ENCODE measurements around the gene LIMD2. TPM values are rescaled to one million over a fixed set of nuclear protein-coding genes. Genes with fewer than 3 reads are reported as not detected.

Gene LIMD2
- total RNA-seq, 6 experiments from 2014 or later: 2.8 to 9.4 (median 5.2) TPM

DNA sequence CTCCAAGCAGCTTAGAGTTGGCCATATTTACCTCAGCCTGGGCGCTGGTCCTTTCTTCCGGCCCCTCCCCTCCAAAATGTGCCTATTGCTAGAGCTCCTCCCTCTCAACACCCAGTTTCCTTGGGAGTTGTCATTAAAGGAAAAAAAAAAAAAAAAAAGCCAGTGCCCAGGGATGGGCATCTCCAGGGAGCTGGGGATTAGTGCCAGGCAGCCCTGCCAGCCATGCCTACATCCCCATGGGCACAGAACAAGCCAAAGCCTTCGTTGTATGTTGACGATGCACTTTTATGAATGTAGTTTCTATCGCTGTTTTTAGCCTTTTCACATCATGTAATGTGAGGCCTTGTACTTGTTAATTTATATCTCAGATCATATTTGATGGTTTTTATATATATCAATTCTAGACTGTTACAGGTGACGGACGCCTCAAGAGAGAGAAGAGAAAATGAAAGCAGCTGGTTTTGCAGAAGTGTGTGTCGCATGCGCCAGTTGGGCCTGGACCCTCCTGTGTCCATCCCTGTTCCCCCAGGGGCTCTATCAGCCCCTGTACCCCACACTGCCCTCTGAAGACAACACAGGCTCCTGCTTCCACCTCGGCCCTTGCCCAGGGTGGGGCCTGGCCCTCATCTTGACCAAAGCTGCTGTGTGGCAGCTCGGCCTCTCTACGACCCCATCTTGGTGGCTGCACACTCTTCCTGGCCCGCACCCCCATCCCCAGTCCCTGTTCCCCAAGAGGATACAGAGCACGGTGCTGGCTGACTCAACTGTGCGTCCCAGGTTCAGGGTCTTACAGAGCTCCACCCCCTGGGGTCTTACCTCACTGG, 4.8 kb downstream of the LIMD2 start:
- no peaks in the 10 kb centered on the region for H3K9me3 ChIP-seq
- 67% methylated on average over 14 of the region's 15 CpGs for WGBS (ENCODE audit: insufficient coverage, low coverage, low lambda C conversion rate, missing lambda C conversion rate)
- DNase-seq: no peak
- H3K4me3 ChIP-seq: no peak overlapping the region
- H3K4me1 ChIP-seq: peaks cover 0 to 18% (median 8%) of the 10 kb centered on the region in 4 donors
- ATAC-seq: no peak
- H3K27ac ChIP-seq: no peak overlapping the region
- H3K27me3 ChIP-seq: no peaks in the 10 kb centered on the region
- intact Hi-C loops (cut with DNase I): loop anchor here in 1 of 2 donors (10.0 kb wide), 1 partner anchor 60 kb away; no protein-coding TSS in a partner anchor
- TF ChIP-seq CTCF (IDR thresholded peaks at IDR 0.05): no peak
- no peak for TF ChIP-seq POLR2A (IDR thresholded peaks at IDR 0.05)
- H3K36me3 ChIP-seq: peaks cover 0 to 35% (median 17%) of the 10 kb centered on the region in 4 donors

GRCh38 chr17:63694229-63694949, 5.5 kb downstream of the LIMD2 start:
- WGBS (ENCODE audit: insufficient coverage, low coverage, low lambda C conversion rate, missing lambda C conversion rate): 80% methylated on average over 3 of the region's 12 CpGs
- Histone ChIP-seq H3K36me3 (peaks cover 0 to 43% (median 23%) of the 10 kb centered on the region in 4 donors), H3K27ac (no peak overlapping the region), H3K4me3 (no peak overlapping the region), H3K4me1 (peaks cover 0 to 18% (median 7%) of the 10 kb centered on the region in 4 donors), H3K27me3 (no peaks in the 10 kb centered on the region), H3K9me3 (no peaks in the 10 kb centered on the region)
- intact Hi-C loops (cut with DNase I): loop anchor here in 1 of 2 donors (10.0 kb wide), 1 partner anchor 60 kb away; no protein-coding TSS in a partner anchor
- no peak for ATAC-seq
- no peak for TF ChIP-seq CTCF (IDR thresholded peaks at IDR 0.05)
- no peak for TF ChIP-seq POLR2A (IDR thresholded peaks at IDR 0.05)
- DNase-seq: no peak

- Histone ChIP-seq H3K9me3 (no peaks in the 10 kb centered on the region), H3K4me3 (no peak overlapping the region), H3K36me3 (peaks cover 0 to 51% (median 26%) of the 10 kb centered on the region in 4 donors), H3K27ac (no peak overlapping the region), H3K27me3 (no peaks in the 10 kb centered on the region), H3K4me1 (peaks cover 0 to 10% (median 3%) of the 10 kb centered on the region in 4 donors)
- WGBS (ENCODE audit: insufficient coverage, low coverage, low lambda C conversion rate, missing lambda C conversion rate): no CpG with 5 or more reads among the region's 18 CpGs
- TF ChIP-seq POLR2A (IDR thresholded peaks at IDR 0.05) (no peak), CTCF (IDR thresholded peaks at IDR 0.05) (no peak)
- DNase-seq (no peak), ATAC-seq (no peak)
- intact Hi-C loops (cut with DNase I): loop anchor here in 1 of 2 donors (10.0 kb wide), 1 partner anchor 59 kb away; no protein-coding TSS in a partner anchor
Observed at GRCh38 chr17:63693411-63694113, 6.4 kb downstream of the LIMD2 start.

GRCh38 chr17:63692195-63692816, 7.6 kb downstream of the LIMD2 start:
- whole genome bisulfite sequencing (ENCODE audit: insufficient coverage, low coverage, low lambda C conversion rate, missing lambda C conversion rate): 90% methylated on average over 8 of the region's 11 CpGs
- DNase-seq (no peak), ATAC-seq (no peak)
- Histone ChIP-seq H3K27ac (no peak overlapping the region), H3K4me3 (no peak overlapping the region), H3K36me3 (peaks cover 0 to 57% (median 26%) of the 10 kb centered on the region in 4 donors), H3K4me1 (no peaks in the 10 kb centered on the region), H3K27me3 (no peaks in the 10 kb centered on the region), H3K9me3 (no peaks in the 10 kb centered on the region)
- TF ChIP-seq CTCF (IDR thresholded peaks at IDR 0.05) (no peak), POLR2A (IDR thresholded peaks at IDR 0.05) (no peak)
- intact Hi-C loops (cut with DNase I): loop anchor here in 1 of 2 donors (10.0 kb wide), 1 partner anchor 58 kb away; no protein-coding TSS in a partner anchor
